ENCODE measurements around the gene MISFA. TPM values are rescaled to one million over a fixed set of nuclear protein-coding genes. Genes with fewer than 3 reads are reported as not detected.
"Not testable (repeated sequence)": the region's sequence is repeated elsewhere in the genome, so short reads cannot be mapped to it uniquely, and the experiment has no call there.

MISFA gene
- total RNA-seq, 1 donor from 2014 or later = 3.7 TPM

DNA sequence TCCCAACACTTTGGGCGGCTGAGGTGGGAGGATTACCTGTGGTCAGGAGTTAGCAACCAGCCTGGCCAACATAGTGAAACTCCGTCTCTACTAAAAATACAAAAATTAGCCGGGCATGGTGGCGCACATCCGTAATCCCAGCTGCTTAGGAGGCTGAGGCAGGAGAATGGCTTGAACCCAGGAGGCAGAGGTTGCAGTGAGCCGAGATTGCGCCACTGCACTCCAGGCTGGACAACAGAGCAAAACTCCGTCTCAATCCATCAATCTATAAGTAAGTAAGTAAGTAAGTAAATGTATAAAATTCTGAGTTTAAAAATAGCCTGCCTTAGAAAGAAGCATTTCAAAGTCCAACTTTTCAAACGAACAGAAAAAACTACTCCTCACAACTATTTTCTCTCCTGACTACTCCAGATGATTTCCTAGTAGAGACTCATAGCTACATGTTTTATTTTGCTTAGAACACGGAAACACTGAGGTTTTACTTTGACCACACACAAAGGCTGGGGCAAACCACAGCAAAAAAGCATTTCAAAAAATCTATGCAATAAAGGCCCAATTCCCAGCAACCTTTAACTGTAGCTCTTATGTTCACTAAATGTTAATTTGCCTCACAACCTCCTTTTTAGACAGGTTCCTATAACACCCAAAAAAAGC, 18.2 kb downstream of the MISFA start:
- no peak for DNase-seq (ENCODE audit: low spot score)

DNA sequence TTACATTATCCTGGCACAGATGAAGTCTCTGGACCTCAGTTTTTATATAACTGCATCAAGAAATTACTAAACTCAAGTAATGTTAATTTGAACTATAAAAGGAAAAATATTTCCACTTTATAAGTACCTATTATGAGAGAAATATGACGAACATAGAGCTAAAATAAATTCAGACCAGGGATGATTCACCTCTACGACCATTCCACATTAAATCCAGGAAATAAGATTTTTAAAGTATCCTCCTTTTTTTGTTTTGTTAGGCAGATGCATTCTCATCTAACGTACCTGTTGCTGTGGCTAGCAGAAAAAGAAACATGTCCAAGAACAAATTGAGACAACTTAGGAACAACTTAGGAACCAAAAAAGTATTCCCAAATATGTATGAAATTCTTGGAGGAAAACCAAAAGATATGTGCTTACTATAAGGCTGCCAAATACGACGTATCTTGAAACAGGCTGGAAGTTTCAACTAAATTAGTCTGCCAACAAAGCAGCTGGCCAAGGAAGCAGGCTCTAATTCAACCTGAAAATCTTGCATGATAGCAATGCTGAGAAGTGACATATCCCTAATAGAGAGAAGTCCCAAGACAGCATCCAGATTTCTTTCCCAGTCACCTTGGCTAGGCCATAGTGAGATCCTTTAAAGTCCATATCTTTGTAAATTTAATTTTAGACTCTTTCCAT, 18.9 kb downstream of the MISFA start:
- no peak for DNase-seq (ENCODE audit: low spot score)

DNA sequence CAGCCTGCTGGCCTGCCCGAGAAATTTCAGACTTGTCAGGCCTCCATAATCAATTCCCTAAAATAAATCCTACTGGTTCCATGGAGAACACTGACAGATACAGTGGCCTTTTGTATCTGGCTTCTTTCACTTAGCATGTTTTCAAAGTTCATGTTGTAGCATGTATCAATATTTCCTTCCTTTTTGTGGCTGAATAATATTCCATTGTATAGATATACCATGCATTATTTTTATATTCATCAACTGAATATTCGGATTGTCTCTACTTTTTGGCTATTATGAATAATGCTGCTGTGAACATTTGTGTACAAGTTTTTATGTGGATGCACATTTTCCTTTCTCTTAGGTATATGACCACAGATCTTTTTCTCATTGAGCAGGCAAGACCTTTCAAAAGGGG, 24.1 kb downstream of the MISFA start:
- no peak for DNase-seq (ENCODE audit: low spot score)

DNA sequence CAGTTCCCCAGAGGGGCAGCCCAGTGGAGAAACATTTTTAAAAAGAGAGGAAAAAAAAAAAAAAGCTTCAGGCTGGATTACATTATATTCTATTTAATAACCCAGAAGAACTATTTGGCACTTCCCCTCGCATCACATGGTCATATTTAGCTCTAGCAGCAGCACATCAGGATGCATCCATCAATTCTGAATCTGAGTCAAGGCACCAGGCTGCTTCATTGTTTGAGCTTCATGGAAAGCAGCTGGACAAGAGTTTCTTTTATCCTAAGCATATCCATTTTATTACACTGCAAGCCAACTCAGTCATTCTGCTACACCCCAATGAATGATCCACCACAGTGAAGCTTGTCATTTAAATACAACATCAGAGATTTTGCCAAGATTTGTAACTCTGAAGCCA, 24.6 kb downstream of the MISFA start:
- DNase-seq (ENCODE audit: low spot score) = no peak

DNA sequence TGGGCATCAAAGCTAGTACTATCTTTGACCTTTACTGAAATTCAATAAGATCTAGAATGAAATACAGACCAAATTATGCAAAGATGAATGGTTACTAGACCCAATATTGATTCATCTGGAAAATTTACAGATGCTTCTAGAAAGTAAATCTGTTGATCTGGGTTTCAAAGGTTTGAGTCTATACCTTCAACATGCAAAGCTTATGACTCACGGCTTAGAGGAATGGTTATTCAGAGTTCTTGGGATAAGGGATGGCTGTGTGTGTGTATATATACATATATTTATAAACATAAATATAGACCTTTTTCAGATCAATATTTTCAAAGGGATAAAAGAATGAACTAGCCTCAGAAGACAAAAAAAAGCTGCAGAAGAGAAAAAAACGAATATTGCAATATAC, 33.3 kb downstream of the MISFA start:
- DNase-seq (ENCODE audit: low spot score) = no peak

DNA sequence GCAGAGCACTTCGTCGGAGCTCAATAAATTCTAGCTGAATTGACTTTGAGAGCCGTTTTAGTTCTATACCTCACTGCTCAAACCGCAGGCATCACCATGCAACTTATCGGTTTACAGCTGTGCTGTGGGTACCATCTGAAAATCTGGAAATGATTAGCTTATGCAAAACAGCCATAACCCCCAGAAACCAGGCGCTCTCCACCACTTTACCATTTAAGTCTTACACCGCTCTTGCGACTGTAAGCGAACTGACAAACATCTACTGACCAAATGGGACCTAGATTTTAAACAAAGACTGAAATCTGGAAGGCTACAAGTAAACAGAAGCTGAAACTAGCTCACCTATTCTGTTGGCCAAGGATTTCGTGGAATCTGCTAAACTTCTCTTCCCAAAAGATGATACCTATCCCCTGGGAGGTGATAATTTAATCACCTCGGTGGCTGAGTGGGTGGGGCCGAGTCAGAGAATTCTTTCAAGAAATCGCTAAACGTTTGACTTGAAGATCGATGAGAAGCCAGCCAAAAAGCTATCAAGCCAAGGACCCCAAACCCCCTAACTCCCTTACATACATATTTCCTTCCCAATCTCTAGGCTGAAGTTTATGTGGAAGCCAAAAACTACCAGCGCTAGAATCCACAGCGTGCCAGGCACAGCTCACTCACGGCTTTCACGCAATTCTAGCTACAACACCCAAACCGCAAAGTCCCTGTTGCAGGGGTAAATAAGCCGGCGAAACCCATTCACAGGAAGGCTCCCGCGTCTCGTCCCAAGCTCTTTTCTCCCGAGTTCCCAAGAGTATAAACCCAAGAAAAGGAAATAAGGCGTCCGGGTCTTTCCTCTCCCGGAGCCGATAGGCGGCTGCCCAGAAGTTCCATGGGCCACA, 33.9 kb downstream of the MISFA start:
- no peak for DNase-seq (ENCODE audit: low spot score)

DNA sequence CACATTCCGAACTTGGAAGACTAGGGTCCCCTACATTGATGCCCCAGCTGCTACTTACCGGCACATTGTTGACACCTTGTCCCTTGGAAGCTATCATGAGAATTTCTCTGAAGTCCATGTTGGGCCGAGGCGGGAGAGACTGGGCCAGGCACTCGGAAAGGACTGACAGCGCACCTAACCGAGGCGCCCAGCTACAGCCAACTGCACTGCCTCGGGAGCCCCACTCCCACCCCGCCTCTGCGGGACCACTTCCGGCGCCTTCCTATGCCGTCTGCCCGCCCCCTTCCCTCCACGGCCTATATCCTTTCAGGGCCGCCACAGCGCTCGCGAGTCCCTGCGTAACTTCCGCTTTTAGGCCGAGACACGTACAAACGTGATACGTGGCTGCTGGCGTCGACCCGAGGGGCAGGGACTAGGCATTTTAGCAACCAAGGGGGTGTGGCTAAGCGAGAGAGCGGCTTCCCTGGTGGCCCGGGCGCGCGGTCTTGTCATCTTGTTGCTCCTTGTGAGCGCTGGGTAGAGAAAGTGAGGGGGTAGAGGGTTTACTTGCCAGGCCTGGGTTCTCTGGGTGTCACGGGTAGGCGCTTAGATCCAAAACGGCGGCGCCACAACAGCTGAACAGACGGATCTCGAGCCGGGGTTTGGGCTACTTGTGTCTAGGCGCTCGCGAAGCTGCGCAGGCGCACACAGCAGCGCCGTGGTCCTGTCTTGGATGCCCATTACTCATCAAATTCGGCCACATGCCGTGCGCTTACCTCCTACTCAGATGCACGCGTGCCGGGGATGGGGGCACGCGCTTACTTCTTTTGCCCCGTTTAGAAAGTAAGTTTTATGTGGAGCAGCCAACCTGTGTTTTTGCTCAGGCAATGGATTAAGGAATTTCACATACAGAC, 34.8 kb downstream of the MISFA start, which contains the start of gene SPTY2D1:
SPTY2D1 (minus strand) TSS at position 203 of the 893 bp plus-strand sequence; CDS start at position 118, 85 bp downstream.
- peak; percentile 99 for DNase-seq (ENCODE audit: low spot score)

DNA sequence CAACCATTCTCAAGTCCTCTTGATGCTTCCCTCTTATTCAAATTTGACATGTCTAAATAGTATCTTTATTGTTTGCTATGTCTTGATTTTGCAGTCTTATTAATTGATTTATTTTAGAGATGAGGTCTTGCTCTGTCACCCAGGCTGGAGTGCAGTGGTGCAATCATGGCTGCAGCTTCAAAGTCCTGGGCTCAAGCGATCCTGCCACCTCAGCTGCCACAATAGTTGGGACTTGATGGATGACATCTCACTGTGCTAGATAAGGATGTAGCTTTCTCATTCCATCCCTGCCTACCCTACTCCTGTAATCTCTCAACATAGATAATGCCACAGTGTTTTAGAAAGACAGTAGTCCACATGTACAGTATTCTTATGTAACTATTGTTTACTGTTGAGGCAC, 42.1 kb downstream of the MISFA start:
- DNase-seq (ENCODE audit: low spot score) = no peak

DNA sequence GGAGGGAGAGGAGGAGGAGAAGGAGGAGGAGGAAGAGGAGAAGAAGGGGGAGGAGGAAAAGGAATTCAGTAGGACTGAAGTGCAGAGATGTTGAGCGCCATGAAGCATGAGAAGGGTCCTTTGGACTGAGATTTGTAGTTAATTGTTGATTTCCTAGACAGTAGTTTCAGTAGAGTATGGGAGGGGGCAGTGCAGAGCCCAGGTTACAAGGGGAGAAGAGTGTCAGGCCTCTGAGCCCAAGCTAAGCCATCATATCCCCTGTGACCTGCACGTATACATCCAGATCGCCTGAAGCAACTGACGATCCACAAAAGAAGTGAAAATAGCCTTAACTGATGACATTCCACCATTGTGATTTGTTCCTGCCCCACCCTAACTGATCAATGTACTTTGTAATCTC, 43.4 kb downstream of the MISFA start:
- not testable (repeated sequence) for DNase-seq (ENCODE audit: low spot score)

DNA sequence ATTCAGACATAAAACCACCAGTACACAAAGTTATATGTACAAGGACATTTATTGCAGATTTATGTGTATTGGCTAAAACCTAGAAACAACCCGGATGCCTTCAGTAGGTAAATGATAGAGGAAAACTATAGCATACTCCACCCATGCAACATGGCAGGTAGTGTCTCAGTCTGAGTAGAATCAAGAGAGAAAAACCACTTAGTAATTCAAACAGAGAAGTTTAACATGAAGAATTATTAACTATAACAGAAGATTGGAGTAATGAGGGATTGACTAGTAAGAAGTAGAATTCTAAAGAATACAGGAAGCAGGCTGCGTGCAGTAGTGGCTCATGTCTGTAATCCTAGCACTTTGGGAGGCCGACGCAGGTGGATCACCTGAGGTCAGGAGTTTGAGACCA, 50.8 kb downstream of the MISFA start:
- no peak for DNase-seq (ENCODE audit: low spot score)

DNA sequence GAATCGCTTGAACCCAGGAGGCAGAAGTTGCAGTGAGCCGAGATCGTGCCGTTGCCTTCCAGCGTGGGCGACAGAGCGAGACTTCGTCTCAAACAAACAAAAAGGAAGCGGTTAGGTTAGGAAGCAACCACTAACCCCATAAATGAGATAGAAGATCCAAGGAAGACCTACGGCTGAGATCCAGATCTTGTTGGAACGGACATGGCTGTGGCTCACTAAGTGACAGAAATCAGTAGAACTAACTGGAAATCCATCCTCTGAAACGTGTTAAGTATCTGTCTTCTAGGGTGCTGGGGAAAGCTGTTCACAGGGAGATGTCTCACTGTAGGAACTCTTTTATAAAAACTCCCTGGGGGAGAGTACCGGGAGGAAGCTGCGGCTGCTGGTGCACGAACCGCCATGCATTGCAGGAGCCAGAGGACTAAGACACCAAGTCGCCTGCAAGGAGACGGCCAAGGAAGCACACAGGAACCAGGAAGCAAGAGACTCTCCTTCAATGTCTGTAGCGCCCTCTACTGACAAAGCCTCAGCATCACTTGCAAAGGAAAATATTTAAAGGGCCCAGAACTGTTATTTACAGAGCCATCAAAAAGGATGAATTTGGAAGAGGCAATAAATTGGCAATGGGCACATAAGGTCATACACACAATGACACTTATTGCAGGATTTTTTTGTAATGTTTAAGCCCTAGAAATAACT, 51.4 kb downstream of the MISFA start:
- DNase-seq (ENCODE audit: low spot score) = no peak

Other genes with a start within 250 kb of the MISFA start
- 957 TPM for gene LDHA, start 205.2 kb upstream of the MISFA start, total RNA-seq
- not detected for gene LDHC, start 187.5 kb upstream of the MISFA start, total RNA-seq
- not detected for gene LDHAL6A, start 143.9 kb upstream of the MISFA start, total RNA-seq
- 46.9 TPM for gene TSG101, start 72.8 kb upstream of the MISFA start, total RNA-seq
- gene UEVLD, start 11.1 kb upstream of the MISFA start, total RNA-seq = 29.0 TPM
- 17.1 TPM for gene SPTY2D1, start 34.6 kb downstream of the MISFA start, total RNA-seq
- gene TMEM86A, start 99.0 kb downstream of the MISFA start, total RNA-seq = 6.1 TPM
- gene IGSF22, start 126.4 kb downstream of the MISFA start, total RNA-seq = 1.00 TPM
- gene PTPN5, start 192.0 kb downstream of the MISFA start, total RNA-seq = 1.1 TPM